PC-3 (cell line): ENCODE measurements around the gene SRRM5.

Source experiments
- CTCF ChIP-seq: fragments of 300-600 bp; sonication (generic); conservative IDR thresholded peaks from 2 replicates; pipeline ENCODE4 v1.5.1; 2017; ENCODE audit warnings: antibody characterized with exemption, low read depth, mild to moderate bottlenecking, low read length
- EZH2 ChIP-seq: fragments of 300-600 bp; sonication (generic); IDR thresholded peaks from one replicate; pipeline ENCODE4 v1.6.1; 2017; ENCODE audit warnings: antibody characterized with exemption, mild to moderate bottlenecking, low read length; ENCODE audit not compliant: unreplicated experiment
- EZH2phosphoT487 ChIP-seq: fragments of 300-600 bp; sonication (generic); IDR thresholded peaks from 2 replicates; pipeline ENCODE4 v1.6.1; 2018; ENCODE audit warnings: mild to moderate bottlenecking, antibody characterized with exemption, low read length, borderline replicate concordance

GRCh38 chr19:43639519-43640423 lies 27.9 kb downstream of the SRRM5 start, which contains the start of gene CADM4:
- no peak for TF ChIP-seq CTCF
- no peak for TF ChIP-seq EZH2
- no peak for TF ChIP-seq EZH2phosphoT487
